GM21786 (cell line): Measurements from ENCODE around the gene PLCB4.

Source experiments
- ATAC-seq: cut with Tn5 transposase; IDR thresholded peaks from one replicate; pipeline ENCODE4 v1.9.1; 2021; ENCODE audit not compliant: unreplicated experiment

PLCB4 gene

DNA sequence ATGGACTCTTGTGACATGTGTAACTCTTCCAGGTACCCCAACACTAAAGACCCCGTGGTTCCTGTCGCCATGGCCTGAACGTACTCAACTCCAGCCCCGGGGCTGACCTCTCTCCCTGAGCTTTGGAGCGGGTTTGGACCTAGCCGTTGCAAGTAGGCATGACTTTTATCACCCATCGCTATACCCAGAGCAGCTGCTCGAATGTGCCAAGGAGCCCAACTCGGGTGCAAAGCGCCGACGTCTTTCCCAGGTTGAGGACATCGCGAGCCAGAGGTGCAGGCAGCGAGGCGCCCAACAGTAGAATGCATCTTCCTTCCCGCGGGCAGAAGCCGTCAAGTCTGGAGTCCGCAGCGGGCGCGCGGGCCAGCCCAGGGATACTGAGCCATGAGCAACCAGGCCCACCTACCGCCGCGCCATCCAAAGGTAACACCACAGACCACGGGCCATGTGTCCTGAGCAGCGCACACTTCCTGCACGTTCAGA, 439.9 kb downstream of the PLCB4 start:
- no peak for ATAC-seq

GRCh38 chr20:9509246-9509645, 440.4 kb downstream of the PLCB4 start:
- ATAC-seq = no peak

- ATAC-seq = no peak
These were observed 442.0 kb downstream of the PLCB4 start for GRCh38 chr20:9510911-9511310.

DNA sequence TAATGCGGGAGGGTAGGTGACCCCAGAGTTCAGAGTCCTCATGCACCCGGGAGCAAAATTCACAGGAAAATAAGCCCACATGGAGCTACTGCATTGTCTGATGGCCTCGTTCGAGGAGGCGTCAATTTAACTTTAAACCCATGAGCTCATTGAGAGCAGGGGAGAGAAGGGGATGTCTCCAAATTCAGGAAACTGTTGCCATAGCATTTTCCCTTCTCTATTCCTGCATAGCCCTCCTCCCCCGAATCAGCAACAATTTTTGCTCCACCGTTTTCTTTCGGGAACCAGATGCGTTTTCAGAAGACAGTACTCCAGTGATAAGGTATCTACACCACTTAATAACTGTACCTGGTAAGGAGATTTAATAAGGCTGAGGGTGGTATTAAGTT, 445.2 kb downstream of the PLCB4 start:
- ATAC-seq = no peak

DNA sequence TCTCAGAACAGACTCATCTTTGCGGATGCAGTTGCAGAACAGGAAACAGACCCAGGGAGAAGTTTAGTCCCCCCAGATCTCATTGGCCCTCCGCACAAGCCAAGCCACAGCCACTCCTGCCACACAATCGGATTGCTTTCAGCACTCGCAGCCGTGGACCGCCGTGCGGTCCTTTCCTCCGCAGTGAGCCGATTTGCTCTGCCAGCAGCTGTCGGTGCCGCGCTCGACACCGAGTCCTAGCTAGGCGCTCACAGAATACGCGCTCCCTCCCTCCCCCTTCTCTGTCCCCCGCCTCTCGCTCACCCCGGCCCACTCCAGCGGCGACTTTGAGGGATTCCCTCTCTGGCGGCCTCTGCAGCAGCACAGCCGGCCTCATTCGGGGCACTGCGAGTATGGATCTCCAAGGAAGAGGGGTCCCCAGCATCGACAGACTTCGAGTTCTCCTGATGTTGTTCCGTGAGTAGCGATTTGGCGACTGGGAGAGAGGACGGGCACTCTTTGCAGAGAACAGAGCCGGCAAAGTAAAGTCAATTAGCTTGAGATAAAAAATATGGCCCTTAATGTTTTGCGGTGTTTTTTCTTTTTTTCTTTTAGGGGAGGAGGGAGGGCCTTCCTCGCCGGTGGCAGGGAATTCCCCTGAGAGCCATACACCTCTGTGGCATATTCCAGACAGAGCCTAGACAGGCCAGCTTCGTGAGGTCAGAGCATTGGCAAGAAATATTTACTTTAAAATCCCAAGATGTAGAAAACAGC, 445.8 kb downstream of the PLCB4 start, which contains the start of gene LAMP5:
Gene LAMP5 (plus strand): TSS at position 130 of the 753 bp plus-strand sequence. CDS start 263 bp downstream, at position 393.
- ATAC-seq = no peak

- no peak for ATAC-seq
These were observed 446.3 kb downstream of the PLCB4 start for GRCh38 chr20:9515214-9515585.

- ATAC-seq = no peak
These were observed 446.9 kb downstream of the PLCB4 start for GRCh38 chr20:9515741-9516233.

GRCh38 chr20:9516234-9516871, 447.5 kb downstream of the PLCB4 start:
- ATAC-seq = no peak

DNA sequence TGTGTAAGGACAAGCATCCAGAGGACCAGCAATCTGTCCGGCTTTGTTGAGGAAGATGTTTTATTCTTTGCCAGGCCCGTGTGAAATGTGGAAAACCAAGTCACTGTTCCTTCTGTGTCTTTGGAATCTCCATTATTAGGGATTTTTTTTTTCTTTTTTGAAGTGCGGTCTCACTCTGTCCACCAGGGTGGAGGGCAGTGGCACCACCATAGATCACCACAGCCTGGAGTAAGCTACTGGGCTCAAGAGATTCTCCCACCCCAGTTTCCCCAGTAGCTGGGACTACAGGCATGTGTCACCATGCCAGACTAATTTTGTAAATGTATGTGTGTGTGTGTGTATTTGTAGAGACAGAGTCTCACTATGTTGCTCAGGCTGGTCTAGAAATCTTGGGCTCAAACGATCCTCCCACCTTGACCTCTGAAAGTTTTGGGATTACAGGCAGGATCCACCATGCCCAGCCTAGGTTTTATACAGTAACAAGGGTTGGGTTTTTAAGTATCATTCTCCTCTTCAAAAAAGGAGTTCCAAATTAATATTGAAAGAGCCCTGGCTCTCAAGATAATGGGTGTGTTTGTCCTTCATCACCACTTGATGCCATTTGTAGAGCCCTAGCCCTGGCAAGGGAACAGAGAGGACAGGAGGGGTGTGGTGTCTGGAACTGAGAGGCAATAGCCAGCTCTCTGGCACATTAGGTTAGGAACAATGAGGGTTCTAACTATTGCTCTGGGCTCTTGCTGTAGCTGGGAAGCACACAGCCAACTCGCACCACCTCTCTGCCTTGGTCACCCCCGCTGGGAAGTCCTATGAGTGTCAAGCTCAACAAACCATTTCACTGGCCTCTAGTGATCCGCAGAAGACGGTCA, 448.6 kb downstream of the PLCB4 start:
- ATAC-seq = no peak

DNA sequence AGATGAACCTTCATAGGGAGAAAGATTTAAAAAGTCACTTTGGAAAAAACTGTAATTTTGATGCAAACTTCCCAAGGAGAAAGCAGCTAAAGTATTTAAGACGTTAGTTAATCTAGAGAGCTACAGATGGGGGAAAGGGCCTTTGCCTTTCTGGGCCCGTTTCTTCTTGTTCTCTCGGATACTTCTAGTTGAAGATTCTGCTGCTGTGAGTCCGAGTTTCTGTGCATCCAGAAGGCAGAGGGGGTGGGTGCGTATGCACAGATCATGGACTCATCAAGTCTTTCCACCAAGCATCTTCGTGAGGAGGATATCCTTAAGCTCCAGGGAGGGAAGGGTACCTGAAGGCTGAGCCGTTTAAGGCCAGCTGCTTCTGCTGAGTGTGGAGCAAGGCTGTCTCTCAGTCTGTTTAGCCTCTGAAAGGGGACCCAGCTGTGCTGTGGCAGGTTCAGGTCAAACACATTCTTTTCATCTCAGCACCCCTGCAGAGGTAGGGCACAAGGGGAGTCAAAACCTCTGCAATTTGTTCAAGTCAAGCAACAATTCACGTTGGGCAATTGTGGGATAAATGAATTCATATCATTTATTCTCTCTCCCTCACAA, 449.8 kb downstream of the PLCB4 start:
- no peak for ATAC-seq

DNA sequence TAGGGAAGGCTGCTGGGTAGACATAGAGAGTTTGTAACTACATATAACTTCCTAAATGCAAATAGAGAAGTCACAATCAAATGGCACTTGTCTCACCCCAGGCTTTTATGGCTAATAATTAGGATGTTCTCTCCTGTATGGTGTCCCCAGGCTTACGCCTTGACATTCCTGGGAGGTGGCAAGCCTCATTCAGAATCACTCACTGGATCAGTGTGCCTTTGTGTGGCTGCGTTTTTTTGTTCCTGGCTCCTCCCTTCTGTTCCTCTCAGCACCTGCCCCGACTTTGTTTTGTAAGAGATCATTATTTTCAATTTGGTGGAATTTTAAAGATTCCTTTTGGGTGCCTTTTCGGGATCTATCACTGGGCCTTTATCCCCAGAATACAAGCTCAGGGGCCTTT, 451.2 kb downstream of the PLCB4 start:
- ATAC-seq = no peak

GRCh38 chr20:9523636-9524035, 454.7 kb downstream of the PLCB4 start:
- ATAC-seq = no peak
